Smooth muscle cell (in vitro differentiated cells): ENCODE data around the gene NDUFV2. TPM values are rescaled to one million over a fixed set of nuclear protein-coding genes. Genes with fewer than 3 reads are reported as not detected.

Source experiments
- DNase-seq: peaks from one replicate; lab custom pipeline; 2025; ENCODE audit not compliant: unreplicated experiment; lab: John Stamatoyannopoulos, UW
- H2AFZ ChIP-seq: fragments of 200-600 bp; sonication (generic); 2 replicates; pipeline ENCODE4 v1.6.0; 2016; ENCODE audit warnings: antibody characterized with exemption, low read depth, mild to moderate bottlenecking
- H3F3A ChIP-seq: fragments of 200-600 bp; sonication (generic); 2 replicates; pipeline ENCODE4 v1.6.0; 2017; ENCODE audit warnings: antibody characterized with exemption, low read depth
- H3K27ac ChIP-seq: fragments of 200-600 bp; sonication (generic); 2 replicates; pipeline ENCODE4 v1.5.1; 2016; ENCODE audit warnings: low read depth, mild to moderate bottlenecking
- H3K27me3 ChIP-seq: fragments of 200-600 bp; sonication (generic); 2 replicates; pipeline ENCODE4 v1.6.1; 2016; ENCODE audit warnings: low read depth, mild to moderate bottlenecking
- H3K36me3 ChIP-seq: fragments of 200-600 bp; sonication (generic); 2 replicates; pipeline ENCODE4 v1.5.1; 2016; ENCODE audit warnings: low read depth
- H3K4me1 ChIP-seq: fragments of 200-600 bp; sonication (generic); 2 replicates; pipeline ENCODE4 v1.5.1; 2016; ENCODE audit warnings: low read depth
- H3K4me2 ChIP-seq: fragments of 200-600 bp; sonication (generic); 2 replicates; pipeline ENCODE4 v1.6.0; 2016; ENCODE audit warnings: mild to moderate bottlenecking
- H3K4me3 ChIP-seq: fragments of 200-600 bp; sonication (generic); 2 replicates; pipeline ENCODE4 v1.5.1; 2016; ENCODE audit warnings: mild to moderate bottlenecking
- H3K79me2 ChIP-seq: fragments of 200-600 bp; sonication (generic); 2 replicates; pipeline ENCODE4 v1.6.0; 2016; ENCODE audit warnings: low read depth, mild to moderate bottlenecking
- H3K9ac ChIP-seq: fragments of 200-600 bp; sonication (generic); 2 replicates; pipeline ENCODE4 v1.6.0; 2016; ENCODE audit warnings: low read depth
- H3K9me3 ChIP-seq: fragments of 200-600 bp; sonication (generic); replicated peaks from 2 replicates; pipeline ENCODE4 v1.5.1; 2016; ENCODE audit warnings: low read depth
- H4K20me1 ChIP-seq: fragments of 200-600 bp; sonication (generic); 2 replicates; pipeline ENCODE4 v1.6.0; 2016; ENCODE audit warnings: low read depth
- WGBS: methylation state at CpG from one replicate; pipeline ENCODE4 v1.1.7; 2016; ENCODE audit warnings: low lambda C conversion rate; 5-methylcytosine and 5-hydroxymethylcytosine counted together
- polyA plus RNA-seq: library from polyadenylated mRNA; unstranded; fragments of >200 nt; fragmentation: Nextera tagmentation; extraction: Ambion mirVana; gene quantifications from 2 replicates; pipeline ENCODE4 v1.2.1, GENCODE V29; 2016
- total RNA-seq: library from RNA; depleted of rRNA; stranded (reverse); fragments of >200 nt; gene quantifications from 2 replicates; pipeline ENCODE4 v1.2.3, GENCODE V29; 2014
- TF ChIP-seq, protein P1 (sequence below): fragments of 200-600 bp; sonication (generic); IDR thresholded peaks from 2 replicates; pipeline ENCODE4 v1.5.1; 2017; ENCODE audit warnings: borderline replicate concordance, mild to moderate bottlenecking, antibody characterized with exemption; ENCODE audit not compliant: insufficient read depth, poor library complexity, severe bottlenecking

The NDUFV2 gene
- total and polyA plus RNA-seq, 2 experiments from 2014 or later, result 117 to 200 TPM

DNA sequence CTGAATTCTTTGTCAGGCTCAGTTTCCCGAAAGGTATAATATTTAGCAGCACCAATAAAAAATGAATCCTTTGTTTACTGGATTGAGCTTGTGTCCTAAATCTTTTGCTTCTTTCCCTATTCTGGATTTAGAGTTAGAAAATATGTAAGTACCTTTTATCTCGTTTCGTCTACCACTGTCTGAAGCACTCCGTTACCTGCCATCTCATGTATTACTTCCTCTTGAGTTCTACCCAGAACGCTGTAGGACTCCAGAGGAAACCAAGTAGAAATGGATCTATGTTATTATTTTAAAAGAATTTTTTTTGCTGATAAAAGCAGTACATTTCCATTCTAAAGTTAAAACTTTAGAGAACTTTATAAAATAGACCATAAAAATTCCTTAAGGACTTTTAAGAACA is 47.6 kb downstream of the NDUFV2 start:
- Histone ChIP-seq H3K4me3 (no peak overlapping the region), H4K20me1 (peaks cover 99% of the 10 kb centered on the region), H3K27ac (no peak overlapping the region), H3K27me3 (no peaks in the 10 kb centered on the region), H2AFZ (no peak overlapping the region), H3F3A (peaks cover 5% of the 10 kb centered on the region), H3K36me3 (no peaks in the 10 kb centered on the region), H3K9ac (no peak overlapping the region), H3K79me2 (peaks cover 98% of the 10 kb centered on the region), H3K9me3 (no peaks in the 10 kb centered on the region), H3K4me1 (peaks cover 15% of the 10 kb centered on the region), H3K4me2 (no peak overlapping the region)
- no peak for DNase-seq
- TF ChIP-seq, protein P1, sequence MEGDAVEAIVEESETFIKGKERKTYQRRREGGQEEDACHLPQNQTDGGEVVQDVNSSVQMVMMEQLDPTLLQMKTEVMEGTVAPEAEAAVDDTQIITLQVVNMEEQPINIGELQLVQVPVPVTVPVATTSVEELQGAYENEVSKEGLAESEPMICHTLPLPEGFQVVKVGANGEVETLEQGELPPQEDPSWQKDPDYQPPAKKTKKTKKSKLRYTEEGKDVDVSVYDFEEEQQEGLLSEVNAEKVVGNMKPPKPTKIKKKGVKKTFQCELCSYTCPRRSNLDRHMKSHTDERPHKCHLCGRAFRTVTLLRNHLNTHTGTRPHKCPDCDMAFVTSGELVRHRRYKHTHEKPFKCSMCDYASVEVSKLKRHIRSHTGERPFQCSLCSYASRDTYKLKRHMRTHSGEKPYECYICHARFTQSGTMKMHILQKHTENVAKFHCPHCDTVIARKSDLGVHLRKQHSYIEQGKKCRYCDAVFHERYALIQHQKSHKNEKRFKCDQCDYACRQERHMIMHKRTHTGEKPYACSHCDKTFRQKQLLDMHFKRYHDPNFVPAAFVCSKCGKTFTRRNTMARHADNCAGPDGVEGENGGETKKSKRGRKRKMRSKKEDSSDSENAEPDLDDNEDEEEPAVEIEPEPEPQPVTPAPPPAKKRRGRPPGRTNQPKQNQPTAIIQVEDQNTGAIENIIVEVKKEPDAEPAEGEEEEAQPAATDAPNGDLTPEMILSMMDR, result no peak
- 99% methylated on average over 5 of the region's 5 CpGs for WGBS

DNA sequence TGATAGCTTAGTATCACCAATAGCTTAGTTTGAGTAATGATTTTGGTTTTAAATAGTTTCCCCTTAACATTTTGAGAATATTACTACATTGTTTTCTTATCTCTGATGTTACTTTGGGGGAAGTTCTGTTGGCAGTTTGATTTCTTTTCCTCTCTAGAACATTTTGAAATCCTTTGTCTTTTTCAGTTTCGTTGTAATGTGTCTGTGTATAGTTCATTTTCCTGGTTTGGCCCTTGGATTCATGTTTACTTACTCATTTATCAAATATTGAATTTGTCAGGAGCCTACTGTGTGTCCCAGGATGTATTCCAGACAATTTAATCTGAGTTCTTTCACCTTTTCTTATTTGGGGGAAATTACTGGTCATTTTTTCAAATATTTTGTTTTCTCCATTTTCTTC is 50.8 kb downstream of the NDUFV2 start:
- WGBS, result 97% methylated on average over 1 of the region's 1 CpG

DNA sequence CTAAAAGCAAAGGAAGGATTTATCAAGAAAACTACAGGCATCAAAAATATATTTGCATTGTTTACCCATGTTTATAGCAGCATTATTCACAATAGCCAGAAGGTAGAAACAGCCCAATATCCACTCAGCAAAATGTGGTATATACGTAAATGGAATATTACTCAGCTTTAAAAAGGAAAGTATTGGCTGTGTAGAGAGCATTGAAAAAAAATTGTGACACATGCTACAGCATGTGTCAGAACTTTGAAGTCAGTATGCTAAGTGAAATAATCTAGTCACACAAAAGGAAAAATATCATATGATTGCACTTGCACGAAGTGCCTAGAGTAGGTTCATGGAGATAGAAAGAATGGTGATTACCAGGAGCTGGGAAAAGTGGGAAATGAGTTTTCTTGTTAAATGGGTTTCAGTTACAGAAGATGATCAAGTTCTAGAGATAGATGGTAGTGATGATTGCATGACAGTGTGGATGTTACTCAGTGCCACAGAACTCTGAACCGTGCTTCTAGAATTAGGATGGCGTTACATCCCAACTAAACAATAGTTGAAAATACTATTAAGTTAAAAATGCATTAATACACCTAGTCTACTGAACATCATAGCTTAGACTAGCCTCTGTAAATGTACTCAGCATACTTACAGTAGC is 54.2 kb downstream of the NDUFV2 start:
- 94% methylated on average over 4 of the region's 4 CpGs for WGBS
- DNase-seq, result no peak
- Histone ChIP-seq H3K4me1 (no peaks in the 10 kb centered on the region), H3K4me2 (no peak overlapping the region), H3K27ac (no peak overlapping the region), H3K36me3 (no peaks in the 10 kb centered on the region), H3K27me3 (no peaks in the 10 kb centered on the region), H3K79me2 (peaks cover 94% of the 10 kb centered on the region), H3K9me3 (no peaks in the 10 kb centered on the region), H3K4me3 (no peak overlapping the region), H3F3A (no peaks in the 10 kb centered on the region), H2AFZ (no peak overlapping the region), H4K20me1 (peaks cover 86% of the 10 kb centered on the region), H3K9ac (no peak overlapping the region)
- TF ChIP-seq, protein P1, result no peak

More for the DNA sequence above, 50.8 kb downstream of the NDUFV2 start:
- H3K4me2 ChIP-seq, result no peak overlapping the region
- H3F3A ChIP-seq, result no peaks in the 10 kb centered on the region
- no peaks in the 10 kb centered on the region for H3K36me3 ChIP-seq
- TF ChIP-seq, protein P1, result no peak
- H4K20me1 ChIP-seq, result peaks cover 98% of the 10 kb centered on the region
- H3K79me2 ChIP-seq, result peaks cover 98% of the 10 kb centered on the region
- no peak for DNase-seq
- peaks cover 1% of the 10 kb centered on the region for H3K4me1 ChIP-seq
- no peaks in the 10 kb centered on the region for H3K9me3 ChIP-seq
- H3K4me3 ChIP-seq, result no peak overlapping the region
- H3K27me3 ChIP-seq, result no peaks in the 10 kb centered on the region
- H3K27ac ChIP-seq, result no peak overlapping the region
- H2AFZ ChIP-seq, result no peak overlapping the region
- no peak overlapping the region for H3K9ac ChIP-seq

DNA sequence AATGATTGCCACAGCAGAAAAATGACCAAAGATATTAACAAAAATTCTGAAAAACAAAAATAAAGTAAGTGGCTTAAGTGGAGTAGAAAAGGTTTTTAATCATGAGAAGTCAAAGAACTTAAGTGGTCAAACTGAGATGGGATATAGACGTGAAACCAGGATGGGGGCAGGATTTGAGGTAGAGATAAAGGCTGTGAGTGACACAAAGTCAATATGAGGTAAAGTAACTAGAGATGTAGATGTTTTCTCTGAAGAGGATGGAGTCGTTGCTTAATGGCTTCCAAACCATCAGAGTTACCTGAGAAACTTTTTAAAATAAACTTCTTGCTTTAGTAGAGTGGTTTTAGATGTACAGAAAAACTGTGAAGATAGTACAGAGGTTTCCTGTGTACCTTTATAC is 55.3 kb downstream of the NDUFV2 start:
- no peak overlapping the region for H3K4me2 ChIP-seq
- no peak overlapping the region for H2AFZ ChIP-seq
- no peak overlapping the region for H3K27ac ChIP-seq
- no peaks in the 10 kb centered on the region for H3K9me3 ChIP-seq
- H3K4me3 ChIP-seq, result no peak overlapping the region
- no peak for DNase-seq
- H3K27me3 ChIP-seq, result no peaks in the 10 kb centered on the region
- H3K4me1 ChIP-seq, result no peaks in the 10 kb centered on the region
- peaks cover 75% of the 10 kb centered on the region for H4K20me1 ChIP-seq
- H3K79me2 ChIP-seq, result peaks cover 94% of the 10 kb centered on the region
- TF ChIP-seq, protein P1, result no peak
- H3F3A ChIP-seq, result no peaks in the 10 kb centered on the region
- H3K9ac ChIP-seq, result no peak overlapping the region
- 78% methylated on average over 2 of the region's 2 CpGs for WGBS
- H3K36me3 ChIP-seq, result no peaks in the 10 kb centered on the region
